T-helper 1 cell (primary cell): ENCODE measurements around the gene NSD1.
"Not testable (repeated sequence)": the region's sequence is repeated elsewhere in the genome, so short reads cannot be mapped to it uniquely, and the experiment has no call there.

Experiments
- DNase-seq, 5 donors: peaks; one replicate each; pipeline ENCODE4 v3.0.0-alpha.2; 2012 to 2020

NSD1 gene

DNA sequence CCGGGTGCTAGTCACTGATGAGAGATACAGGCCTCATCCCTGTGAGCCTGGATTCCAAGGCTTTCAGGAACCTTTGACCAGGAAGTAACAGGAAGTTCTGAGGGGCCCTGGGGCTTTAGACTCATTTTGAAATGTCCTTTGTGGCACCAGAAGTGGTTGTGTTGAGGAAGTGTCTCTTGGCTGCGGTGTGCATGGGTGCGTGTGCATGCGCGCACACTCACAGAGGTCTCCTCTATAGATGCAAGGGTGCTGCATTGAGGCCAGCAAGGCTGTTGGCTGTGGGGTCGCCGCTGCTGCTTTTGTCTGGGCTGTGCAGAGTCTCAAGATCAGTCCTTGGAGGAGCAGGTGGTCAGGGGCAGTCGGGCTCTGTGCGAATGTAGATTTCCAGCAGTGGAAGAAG lies 162.4 kb downstream of the NSD1 start:
- no peak for DNase-seq

DNA sequence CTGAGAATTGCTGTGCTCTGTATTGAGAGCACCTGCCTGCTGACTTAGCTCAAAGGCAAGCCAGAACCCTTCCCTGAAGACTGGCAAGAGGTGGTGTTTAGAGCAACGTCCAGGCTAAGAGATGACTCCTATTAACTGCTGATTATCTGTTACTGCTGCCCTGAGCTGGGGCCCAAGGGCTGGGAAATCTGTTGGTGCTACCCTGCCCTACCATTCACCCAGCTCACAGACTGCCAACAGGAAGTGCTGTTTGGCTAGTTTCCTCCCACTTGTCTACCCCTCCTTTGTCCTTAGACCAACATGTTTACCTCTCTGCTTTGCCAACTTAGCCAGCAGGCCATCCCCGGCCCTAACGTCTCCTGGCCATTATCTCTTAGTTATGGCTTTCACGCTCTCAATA lies 163.0 kb downstream of the NSD1 start:
- DNase-seq: no peak

DNA sequence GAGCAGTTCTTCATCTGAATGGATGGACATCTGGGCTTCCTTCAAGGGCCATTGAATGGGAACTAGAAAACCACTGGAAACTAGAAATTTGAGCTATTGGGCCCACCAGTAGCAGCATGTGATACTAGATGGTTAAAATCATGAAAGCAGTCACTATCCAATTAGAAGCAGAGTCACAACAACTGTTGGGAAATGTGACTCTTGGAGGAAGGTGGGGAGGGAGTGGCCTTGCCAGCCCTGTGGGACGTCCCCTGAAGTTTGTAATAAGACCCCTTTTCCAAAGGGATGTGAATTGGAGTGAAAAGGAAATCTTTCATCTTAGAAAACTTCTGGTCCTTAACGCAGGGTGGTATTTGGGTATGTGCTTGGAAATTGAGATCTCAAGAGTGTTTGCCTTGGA lies 164.3 kb downstream of the NSD1 start:
- no peak for DNase-seq

DNA sequence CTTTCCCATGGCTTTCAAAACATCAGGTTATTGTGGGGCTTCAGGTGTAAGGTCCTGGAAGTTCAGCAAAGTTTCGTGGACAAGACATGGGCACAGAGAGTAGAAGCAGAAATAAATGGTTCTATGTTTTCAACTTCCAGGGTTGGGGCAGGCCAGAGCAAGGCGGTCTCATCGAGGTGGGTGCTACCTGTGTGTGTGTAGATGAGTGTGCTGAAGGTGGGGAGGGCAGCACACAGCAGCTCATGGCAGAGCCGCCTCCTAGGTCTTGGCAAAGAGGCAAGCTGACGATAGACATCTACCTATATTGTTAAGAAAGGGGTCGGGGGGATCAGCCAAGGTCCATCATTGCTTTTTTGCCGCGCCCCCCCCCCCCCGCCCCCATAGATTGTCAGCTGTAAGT lies 166.1 kb downstream of the NSD1 start:
- DNase-seq: no peak

DNA sequence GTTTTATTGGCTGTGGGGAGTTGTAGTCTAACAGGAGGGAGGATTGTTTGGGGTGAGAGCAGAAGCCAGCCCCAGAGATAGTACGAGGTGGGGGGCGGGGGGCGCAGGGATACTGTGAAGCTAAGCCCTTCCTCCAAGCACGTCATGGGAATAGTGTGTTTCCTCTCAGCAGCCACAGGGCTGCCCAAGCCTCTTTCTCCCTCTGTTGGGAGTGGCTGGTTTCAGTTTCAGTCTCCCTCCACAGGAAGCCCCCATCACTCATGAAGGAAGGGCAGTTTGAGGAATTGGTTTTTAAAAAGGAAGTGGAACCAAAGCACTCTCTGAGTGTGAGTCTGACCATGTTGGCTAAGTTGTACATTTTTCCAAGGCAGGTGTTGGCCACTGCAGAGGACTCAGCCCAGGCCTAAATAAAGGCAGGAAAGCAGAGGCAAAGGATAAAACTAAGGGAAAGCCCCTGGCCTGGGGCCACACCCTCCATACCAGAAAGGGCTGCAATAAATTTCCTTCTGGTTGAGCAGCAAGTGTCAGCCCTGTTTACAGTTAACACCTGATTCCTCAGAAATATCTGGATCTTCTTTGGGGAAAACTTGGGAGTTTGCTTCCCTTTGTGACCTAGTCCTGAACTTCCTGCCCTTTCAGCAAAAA lies 166.8 kb downstream of the NSD1 start:
- peak in 4 of 5 donors; percentile 43 to 65 (median 56) for DNase-seq

DNA sequence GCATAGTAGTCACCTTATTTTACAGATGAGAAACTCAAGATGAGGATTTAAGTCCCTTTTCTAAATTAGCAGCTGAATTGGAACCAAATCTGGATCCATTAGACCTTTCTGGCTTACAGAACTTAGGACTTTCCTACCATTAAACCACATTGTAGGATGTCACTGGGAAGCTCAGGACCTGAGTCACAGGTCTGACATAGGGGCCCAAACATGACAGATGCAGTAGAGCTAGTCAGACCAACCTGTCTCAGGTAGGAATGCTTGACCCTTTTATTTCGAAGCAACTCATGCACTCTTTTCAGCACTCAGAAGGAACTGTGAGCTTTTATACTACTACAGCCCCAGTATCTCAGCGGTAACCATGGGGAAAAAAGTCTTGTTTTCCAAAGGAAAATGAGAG lies 167.4 kb downstream of the NSD1 start:
- DNase-seq: no peak

DNA sequence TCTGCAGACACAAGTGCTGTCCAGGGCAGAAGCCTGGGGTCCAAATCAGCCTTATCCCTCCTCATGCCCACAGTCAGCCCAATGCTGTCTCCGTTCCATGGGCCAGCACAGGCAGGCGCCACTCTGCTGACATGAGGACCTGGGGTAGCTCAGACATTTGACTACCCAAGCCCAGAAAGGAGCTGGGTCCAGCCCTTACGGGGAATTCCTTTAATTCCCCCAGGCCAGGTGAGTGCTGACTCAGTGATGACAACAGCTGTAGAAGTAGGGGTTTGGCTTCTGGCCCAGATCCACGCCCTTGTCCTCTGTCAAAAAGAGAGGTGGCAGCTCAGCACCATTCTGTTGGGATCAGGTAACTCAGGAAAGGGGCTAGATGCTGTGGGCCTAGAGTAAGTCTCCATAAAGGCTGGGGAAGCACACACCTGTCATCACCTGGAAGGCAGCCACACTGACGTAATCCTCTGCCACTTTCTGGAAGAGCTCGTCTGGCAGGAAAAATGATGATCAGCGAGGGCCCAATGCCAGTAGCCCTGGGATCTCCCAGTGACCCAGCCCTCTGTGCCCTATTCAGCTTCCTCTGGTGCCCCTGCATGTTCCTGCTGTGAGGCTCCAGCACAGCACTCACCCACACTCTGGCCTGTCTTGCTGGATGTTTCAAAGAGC lies 168.1 kb downstream of the NSD1 start:
- DNase-seq: no peak

DNA sequence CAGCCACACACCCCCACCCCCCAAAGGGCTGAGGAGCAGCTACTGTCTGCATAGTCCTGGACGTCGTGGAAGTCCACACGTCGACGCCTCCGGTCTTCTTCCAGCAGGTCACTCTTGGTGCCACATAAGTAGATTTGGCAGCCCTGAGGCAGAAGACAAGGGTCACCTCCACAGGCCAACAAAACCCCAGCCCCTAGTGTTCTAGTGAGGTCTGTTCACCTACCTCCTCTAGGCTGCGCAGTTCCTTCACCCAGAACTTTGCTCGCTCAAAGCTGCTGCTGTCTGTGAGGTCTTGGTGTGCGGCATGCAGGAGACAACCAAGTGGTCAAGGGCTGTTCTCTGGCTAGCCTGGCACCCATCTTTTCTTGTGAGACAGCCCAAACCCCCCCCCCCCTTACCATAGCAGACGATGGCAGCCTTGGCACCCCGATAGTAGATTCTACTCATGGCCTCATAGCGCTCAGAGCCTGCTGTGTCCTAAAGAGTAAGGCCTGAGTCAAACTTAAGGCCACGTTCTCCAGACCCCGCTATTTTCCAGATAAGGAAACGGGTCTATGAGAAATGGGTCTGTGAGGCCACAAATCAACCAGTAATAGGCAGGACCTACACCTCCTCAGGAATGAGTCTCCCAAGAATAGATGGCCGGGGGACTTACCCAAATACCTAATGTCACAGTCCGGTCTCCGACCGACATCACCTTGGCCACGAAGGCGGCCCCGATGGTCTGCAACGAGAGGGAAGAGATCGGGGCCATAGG lies 169.0 kb downstream of the NSD1 start:
- DNase-seq: no peak

DNA sequence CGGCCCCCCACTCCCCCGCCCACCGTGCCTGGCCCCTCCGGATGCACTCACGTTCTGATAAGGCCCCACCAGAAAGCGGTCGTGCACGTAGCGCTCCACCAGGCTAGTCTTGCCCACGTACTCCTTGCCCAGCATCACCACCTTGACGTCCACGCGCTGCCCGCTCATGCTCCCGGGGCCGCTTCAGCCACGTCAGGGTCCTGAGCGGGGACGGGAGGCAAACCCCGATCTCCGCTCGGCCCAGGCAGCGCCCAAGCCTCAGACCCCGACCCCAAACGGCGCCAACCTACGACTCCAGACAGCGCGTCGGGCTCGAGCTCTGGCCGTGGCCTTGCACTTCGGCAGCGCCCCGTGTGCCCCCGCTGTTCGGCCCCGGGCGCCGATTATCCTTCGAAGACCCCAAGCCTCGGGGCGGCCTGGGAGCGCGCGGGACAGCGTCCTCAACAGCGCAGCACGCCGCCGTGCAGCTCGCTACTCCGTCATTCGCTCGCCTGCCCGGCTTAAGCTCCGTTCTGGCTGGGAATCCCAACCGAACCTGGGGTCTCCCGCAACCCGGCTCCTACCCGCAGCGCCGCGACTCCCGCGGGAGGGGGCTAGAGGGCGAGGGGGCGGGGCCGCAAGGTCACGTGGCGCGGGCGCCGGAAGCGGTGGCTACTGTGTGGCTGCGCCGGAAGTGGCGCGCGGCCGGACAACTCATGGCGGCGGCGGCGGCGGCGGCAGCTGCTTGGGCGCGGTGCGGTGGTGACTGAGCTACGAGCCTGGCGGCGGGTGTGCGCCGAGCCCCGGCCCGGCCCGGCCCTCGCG lies 169.8 kb downstream of the NSD1 start, which contains the start of the genes PRELID1 and RAB24:
Gene PRELID1 (plus strand): TSS at position 679 of the 804 bp plus-strand sequence. CDS start 187 bp downstream, outside the sequence.
Gene RAB24 (minus strand): TSS at position 599 of the 804 bp plus-strand sequence. CDS start 431 bp downstream, at position 168.
- peak; percentile 78 to 88 (median 82) for DNase-seq

DNA sequence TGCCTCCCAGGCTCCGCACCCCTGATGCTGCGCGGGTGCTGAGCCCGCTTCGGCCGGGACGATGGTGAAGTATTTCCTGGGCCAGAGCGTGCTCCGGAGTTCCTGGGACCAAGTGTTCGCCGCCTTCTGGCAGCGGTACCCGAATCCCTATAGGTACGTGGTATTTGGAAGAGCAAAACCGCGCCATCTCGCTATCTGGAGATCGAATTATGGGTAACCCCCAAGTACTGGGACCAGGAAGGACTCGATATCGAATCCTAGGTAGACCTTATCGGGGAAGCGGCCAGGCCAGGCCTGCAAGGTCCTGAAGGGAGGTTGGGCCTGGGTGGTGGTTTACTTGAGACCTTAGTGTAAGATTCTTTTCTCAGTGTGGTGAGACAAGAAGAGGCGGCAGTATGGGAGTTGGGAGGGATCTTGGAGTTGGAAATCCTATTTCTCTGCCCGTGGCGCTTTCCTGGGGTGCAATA lies 170.4 kb downstream of the NSD1 start:
- no peak for DNase-seq

DNA sequence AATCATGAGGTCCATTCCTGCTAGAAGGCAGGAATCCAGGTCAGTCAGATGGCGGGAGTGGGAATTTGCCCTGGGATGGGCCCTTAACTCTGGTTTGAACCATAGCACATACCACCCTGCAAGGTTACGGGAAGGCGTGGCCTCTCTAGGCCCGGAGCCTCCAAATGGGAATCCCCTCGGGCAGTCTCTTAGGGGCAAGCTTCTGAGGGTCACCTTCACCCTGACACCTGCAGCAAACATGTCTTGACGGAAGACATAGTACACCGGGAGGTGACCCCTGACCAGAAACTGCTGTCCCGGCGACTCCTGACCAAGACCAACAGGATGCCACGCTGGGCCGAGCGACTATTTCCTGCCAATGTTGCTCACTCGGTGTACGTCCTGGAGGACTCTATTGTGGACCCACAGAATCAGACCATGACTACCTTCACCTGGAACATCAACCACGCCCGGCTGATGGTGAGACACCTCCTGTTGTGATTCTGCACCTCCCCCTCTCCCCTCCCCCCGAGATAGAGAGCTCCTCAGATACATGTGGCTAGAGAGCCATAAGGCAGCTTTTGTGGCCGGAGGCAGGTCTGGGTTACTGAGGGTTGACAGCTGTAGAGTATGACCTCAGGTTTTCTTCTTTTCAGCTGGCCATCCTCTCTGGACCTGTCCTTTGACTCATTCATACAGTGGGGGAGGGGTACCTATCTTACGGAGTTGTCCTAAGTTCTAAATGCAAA lies 171.0 kb downstream of the NSD1 start:
- DNase-seq: no peak

DNA sequence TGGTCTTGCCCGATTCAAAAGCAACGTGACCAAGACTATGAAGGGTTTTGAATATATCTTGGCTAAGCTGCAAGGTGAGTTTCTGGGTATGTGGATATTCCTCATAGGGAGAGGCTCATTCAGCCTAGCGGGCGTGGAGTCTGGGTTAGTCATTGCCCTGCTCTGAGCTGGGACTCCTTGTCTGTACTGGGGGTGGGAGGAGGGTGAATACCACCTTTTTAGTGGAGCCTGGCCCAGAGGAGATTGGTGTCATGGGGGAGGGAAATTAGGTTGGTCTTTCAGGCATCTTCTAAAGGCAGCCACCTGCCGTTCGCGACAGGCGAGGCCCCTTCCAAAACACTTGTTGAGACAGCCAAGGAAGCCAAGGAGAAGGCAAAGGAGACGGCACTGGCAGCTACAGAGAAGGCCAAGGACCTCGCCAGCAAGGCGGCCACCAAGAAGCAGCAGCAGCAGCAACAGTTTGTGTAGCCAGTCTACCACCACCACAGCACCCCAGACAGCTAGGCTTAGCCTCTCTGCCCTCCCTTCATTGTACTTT lies 172.6 kb downstream of the NSD1 start:
- DNase-seq: not testable (repeated sequence)

DNA sequence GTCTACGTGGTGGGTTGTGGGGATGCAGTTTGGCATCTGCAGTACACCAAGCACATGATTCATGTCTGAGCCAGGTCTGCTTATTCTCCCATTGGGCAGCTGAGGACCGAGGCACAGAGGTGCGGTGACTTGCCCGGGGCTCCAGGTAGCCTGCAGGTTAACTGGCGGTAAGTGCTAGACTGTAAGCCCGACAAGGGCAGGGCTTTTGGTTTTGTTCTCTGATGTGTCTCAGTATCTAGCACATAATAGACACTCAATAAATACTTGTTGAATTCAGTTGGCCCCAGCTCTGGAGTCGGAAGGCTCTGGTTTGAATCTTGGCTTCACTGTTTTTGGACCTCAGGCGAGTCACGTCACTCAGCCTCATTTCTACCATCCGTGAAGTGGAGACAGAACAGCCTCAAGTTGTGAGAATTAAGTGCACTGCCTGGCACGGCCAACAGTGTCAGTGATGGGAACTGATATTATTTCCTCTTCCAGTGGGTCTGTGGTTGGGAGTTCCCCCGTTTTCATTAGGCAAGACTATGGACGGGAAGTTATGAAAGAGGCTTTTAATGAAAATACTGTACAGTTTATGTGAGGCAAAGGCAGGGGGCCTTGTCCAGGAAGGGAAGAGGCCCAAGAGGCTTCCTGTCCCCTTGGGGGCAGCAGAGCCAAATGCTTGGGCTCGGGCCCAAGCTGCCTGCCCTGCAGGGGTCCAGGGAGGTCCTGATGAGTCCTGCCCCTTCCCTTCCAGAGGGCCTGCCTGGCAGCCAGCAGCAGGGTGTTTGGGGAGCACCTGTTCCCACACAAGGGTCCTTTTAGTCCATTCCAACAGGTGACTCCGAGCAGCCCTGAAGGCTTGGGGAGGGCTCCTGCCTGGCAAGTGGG lies 173.3 kb downstream of the NSD1 start:
- no peak for DNase-seq

DNA sequence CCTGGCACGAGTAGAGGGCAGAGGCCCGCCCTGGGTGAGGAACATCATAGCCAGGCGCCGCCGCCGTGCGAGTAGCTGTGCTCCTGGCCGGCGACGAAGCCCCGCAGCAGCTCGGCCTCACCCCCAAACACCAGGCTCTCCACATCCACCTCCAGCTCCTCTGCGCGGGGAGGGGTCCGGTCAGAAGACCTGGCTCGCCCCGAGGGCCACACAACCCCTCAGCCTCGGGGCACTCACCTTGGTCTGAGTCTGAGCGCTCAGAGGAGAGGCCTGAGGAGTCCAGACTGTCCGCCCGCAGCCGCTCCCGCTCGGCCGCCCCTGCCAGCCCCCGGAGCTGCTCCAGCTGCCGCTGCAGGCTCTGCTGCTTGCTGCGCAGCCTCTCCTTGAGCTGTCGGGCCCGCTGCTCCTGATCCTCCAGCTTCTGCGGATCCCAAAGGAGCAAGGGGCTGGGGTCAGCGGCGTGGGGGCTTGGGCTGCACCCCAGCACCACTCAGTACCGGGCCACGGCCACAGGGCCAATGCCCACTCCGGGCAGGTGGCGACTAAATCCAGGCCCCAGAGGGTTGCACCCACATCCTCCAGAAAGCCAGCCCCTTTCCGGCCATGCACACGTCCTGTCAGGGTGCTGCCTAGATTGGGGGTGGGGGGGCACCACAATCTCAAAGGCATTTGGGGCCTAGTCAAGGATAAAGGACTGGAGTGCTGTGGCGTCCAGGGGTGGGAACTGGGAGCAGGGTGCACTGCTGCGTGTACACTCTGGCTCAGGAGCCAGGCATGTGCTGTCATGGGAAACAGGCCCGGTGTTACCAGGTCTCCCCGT lies 174.2 kb downstream of the NSD1 start:
- DNase-seq: no peak

DNA sequence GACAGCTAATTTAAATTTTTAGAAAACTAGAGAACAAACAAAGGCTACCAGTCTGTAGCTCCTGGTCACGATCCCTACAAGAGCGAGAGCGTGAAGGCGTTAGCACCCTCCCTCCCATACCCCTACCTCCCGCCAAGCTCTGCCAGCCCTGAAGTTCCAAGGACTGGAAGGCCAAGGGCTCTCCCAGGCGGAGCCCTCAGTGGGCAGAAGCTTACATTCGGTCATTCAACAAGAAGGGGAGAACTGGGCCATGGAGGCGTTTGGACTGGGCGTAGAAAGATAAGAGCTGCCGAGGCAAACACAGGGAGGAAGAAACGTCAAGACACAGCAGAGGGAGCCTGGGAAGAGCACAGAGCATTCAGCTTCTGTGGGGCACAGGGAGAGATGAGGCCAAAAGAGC lies 175.2 kb downstream of the NSD1 start:
- no peak for DNase-seq

DNA sequence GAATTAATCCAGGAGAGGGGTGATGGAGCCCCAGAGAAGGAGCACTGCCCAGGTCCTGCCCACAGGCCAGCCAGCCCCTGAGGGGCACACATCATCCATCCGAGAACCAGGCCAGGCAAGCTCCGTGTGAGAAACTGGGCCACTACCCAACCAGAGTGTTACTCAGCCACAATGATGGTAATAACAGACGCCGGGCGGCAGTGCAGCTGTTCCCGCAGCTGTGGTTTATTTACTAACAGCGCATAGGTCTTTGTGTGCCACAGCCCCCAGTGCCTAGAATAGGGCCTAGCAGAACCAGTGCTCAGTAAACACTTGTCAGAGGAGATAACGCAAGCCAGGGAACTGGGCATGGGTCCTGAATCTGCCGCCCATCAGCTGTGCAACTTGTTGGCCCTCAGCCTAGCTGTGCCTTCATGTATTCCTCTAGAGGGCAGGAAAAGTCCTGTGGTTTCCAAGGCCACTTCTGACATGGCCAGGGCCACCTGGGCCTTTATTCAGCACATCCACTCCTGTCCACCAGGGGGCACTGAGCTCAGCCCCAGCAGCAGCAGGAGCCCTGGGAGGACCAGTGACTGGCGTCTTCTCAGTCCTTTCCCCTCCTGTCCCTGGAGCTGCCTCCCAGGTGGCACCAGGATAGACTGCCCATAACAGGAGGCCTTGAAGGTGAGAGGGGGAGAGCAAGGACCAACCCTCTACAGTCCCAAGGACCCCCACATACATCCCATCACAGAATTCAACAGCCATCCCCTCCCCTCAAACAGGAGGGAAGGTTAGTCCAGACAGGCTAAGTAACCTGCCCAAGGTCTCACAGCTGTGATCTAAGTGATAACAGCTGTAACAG lies 176.0 kb downstream of the NSD1 start:
- peak in 4 of 5 donors; percentile 60 to 80 (median 64) for DNase-seq

DNA sequence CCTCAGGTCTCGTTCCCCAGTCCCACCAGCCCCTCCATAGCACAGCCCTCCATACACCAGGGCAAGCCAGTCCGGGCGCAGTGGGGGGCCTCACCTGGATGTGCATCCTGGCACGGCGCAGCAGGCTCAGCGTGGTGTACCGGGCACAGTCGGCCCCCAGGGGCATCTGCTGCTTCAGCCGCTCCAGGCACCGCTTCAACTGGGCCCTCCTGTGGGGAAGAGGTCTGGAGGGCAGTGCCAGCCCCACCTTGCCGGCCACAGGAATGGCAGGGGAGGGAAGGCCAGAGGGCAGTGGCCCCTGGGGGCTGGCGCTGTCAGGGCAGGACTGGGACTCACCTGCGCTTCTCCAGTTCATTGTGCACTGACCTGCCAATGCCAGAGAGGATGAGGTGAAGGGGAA lies 176.8 kb downstream of the NSD1 start:
- DNase-seq: no peak

DNA sequence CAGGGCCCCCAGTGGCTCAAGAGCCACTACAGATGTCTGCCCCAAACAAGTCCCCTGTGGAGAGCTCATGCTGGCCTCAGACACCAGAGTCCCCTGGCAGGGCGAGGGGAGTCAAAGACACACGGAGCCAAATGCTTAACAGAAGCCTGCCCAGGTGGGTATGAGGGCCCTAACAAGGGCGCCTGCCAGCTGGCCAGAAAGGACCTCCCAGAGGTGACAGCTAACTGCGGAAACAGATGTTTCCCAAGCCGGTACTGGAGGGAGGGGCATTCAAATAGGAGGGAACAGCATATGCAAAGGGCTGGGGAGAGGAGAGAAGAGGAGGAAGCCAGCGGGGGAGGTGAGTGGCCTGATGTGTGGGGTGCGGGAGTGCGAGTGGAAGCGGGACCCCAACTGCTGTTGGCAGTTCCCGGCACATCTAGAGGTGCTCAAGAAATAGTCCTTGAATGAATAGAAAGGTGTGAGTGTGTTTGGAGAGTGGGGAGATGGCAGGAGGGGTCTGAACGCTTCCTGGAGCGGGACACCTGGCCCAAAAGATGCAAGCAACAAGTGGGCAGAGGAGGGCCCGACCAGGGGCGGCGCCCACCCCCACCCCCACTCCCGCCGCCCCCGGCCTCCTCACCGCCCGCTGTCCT lies 177.3 kb downstream of the NSD1 start:
- DNase-seq: peak in 1 of 5 donors; percentile 50
